Measurements from ENCODE around the gene PHACTR2. TPM values are rescaled to one million over a fixed set of nuclear protein-coding genes. Genes with fewer than 3 reads are reported as not detected.

Gene PHACTR2
- total RNA-seq, 1 donor from 2014 or later, result 110 TPM

DNA sequence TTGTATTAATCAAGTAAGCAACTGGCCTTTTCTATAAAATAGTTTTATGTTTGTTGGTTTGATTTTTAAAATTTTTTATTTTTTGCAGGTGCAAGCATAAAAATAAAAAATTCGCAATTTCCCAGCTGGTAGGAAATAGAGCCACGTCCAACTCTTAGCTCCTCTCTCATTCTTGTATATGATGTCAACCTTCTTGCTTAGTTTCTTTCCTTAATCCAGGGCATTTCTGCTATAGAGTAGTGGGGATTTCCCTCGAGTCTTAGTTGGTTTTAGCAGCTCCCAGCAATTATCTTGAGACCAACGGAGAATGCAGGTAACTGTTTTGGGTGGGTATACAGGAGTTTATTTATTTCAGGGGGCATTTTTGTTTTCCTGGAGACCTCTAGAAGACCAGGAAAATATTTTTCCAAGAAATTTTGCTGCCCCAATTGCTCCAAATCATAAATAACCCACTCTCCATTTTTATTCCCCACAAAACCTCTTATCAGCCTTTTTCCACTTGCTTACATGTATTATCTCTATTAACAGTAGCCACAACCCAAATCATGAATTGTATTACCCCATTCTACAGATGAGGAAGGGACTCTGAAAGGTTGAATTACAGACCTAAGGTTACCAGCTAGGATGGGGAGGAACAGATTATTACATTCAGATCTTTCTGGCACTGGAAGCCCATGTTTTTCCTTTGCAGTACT lies 18.4 kb downstream of the PHACTR2 start:
- TF ChIP-seq, protein P1, sequence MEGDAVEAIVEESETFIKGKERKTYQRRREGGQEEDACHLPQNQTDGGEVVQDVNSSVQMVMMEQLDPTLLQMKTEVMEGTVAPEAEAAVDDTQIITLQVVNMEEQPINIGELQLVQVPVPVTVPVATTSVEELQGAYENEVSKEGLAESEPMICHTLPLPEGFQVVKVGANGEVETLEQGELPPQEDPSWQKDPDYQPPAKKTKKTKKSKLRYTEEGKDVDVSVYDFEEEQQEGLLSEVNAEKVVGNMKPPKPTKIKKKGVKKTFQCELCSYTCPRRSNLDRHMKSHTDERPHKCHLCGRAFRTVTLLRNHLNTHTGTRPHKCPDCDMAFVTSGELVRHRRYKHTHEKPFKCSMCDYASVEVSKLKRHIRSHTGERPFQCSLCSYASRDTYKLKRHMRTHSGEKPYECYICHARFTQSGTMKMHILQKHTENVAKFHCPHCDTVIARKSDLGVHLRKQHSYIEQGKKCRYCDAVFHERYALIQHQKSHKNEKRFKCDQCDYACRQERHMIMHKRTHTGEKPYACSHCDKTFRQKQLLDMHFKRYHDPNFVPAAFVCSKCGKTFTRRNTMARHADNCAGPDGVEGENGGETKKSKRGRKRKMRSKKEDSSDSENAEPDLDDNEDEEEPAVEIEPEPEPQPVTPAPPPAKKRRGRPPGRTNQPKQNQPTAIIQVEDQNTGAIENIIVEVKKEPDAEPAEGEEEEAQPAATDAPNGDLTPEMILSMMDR (IDR thresholded peaks at IDR 0.05), result no peak
- H3K9me3 Mint-ChIP-seq (ENCODE audit: low read depth), result peaks cover 3% of the 10 kb centered on the region
- H3K27me3 Mint-ChIP-seq (ENCODE audit: low read depth), result no peaks in the 10 kb centered on the region
- H3K36me3 Mint-ChIP-seq (ENCODE audit: low read depth), result peaks cover 2% of the 10 kb centered on the region
- DNase-seq (ENCODE audit: low spot score), result no peak
- no peak overlapping the region for H3K4me3 Mint-ChIP-seq (ENCODE audit: unreplicated experiment)
- peaks cover 93% of the 10 kb centered on the region for H3K4me1 Mint-ChIP-seq (ENCODE audit: low read depth)
- H3K27ac Mint-ChIP-seq (ENCODE audit: unreplicated experiment), result peak overlapping the region; percentile 54

DNA sequence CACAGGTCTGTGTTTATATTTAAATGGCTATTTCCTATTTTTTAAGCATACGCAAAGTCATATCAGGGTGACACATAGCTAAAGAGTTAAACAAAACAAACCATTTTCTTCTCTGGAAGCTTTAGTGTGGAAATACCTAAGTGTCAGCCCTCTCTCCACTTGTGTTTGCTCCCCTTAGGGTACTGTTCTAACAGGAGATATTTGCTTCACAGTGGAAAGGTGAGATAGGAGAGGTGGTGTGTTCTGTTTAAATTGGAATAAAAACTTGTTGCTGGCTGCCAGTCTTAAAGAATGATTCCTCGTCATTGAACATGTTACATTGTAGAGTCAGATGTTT lies 18.9 kb downstream of the PHACTR2 start:
- Mint-ChIP-seq H3K27ac (ENCODE audit: unreplicated experiment) (peak overlapping the region; percentile 54), H3K4me1 (ENCODE audit: low read depth) (peaks cover 92% of the 10 kb centered on the region), H3K4me3 (ENCODE audit: unreplicated experiment) (no peak overlapping the region), H3K27me3 (ENCODE audit: low read depth) (no peaks in the 10 kb centered on the region), H3K9me3 (ENCODE audit: low read depth) (peaks cover 3% of the 10 kb centered on the region), H3K36me3 (ENCODE audit: low read depth) (peaks cover 2% of the 10 kb centered on the region)
- TF ChIP-seq, protein P1 (IDR thresholded peaks at IDR 0.05), result no peak
- DNase-seq (ENCODE audit: low spot score), result no peak

DNA sequence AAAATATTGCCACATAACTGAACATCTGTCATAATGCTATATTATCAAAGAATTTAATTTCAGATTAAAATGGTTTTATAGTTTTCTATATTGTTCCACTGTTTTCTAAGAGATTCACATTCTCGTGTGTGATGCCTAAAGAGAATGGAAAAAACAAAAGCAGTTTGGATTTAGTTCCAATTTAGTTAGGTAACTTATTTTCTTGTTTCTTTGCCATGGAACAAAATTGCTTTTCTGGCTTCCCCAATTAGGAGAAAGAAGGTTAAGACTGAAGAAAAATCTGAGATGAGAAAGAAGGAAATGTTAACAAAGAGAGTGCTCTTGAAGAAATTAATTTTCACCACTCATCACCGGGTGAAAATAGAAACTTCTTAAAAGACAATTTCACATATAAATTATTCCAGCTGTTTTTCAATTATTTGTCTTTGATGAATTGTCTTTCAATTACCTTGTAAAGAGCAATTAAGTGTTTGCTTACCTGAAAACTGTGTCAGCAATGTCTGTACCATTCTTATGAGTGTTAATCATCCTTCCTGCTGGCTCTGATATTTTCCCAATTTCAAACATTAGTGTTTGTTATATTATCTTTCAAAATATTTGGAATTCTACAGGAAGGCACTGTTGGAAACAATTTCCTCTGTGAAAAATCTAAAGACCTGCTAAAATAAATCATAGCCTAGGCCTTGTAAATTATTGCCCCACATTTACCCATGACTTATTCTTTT lies 19.5 kb downstream of the PHACTR2 start:
- peak overlapping the region; percentile 38 for H3K27ac Mint-ChIP-seq (ENCODE audit: unreplicated experiment)
- TF ChIP-seq, protein P1 (IDR thresholded peaks at IDR 0.05), result no peak
- peaks cover 89% of the 10 kb centered on the region for H3K4me1 Mint-ChIP-seq (ENCODE audit: low read depth)
- no peaks in the 10 kb centered on the region for H3K27me3 Mint-ChIP-seq (ENCODE audit: low read depth)
- H3K36me3 Mint-ChIP-seq (ENCODE audit: low read depth), result peaks cover 2% of the 10 kb centered on the region
- H3K9me3 Mint-ChIP-seq (ENCODE audit: low read depth), result peaks cover 3% of the 10 kb centered on the region
- H3K4me3 Mint-ChIP-seq (ENCODE audit: unreplicated experiment), result no peak overlapping the region
- DNase-seq (ENCODE audit: low spot score), result no peak

- Mint-ChIP-seq H3K4me1 (ENCODE audit: low read depth) (peaks cover 85% of the 10 kb centered on the region), H3K4me3 (ENCODE audit: unreplicated experiment) (no peak overlapping the region), H3K27me3 (ENCODE audit: low read depth) (no peaks in the 10 kb centered on the region), H3K9me3 (ENCODE audit: low read depth) (peaks cover 3% of the 10 kb centered on the region), H3K27ac (ENCODE audit: unreplicated experiment) (peak overlapping the region; percentile 70), H3K36me3 (ENCODE audit: low read depth) (peaks cover 2% of the 10 kb centered on the region)
- no peak for DNase-seq (ENCODE audit: low spot score)
- TF ChIP-seq, protein P1 (IDR thresholded peaks at IDR 0.05), result no peak
Observed at GRCh38 chr6:143698329-143698728, 20.6 kb downstream of the PHACTR2 start.

GRCh38 chr6:143698759-143699429 lies 21.1 kb downstream of the PHACTR2 start:
- Mint-ChIP-seq H3K4me1 (ENCODE audit: low read depth) (peaks cover 85% of the 10 kb centered on the region), H3K4me3 (ENCODE audit: unreplicated experiment) (no peak overlapping the region), H3K9me3 (ENCODE audit: low read depth) (peaks cover 3% of the 10 kb centered on the region), H3K36me3 (ENCODE audit: low read depth) (peaks cover 2% of the 10 kb centered on the region), H3K27me3 (ENCODE audit: low read depth) (no peaks in the 10 kb centered on the region), H3K27ac (ENCODE audit: unreplicated experiment) (peak overlapping the region; percentile 70)
- TF ChIP-seq, protein P1 (IDR thresholded peaks at IDR 0.05), result no peak
- no peak for DNase-seq (ENCODE audit: low spot score)
